Astrocyte (in vitro differentiated cells and primary cell): ENCODE data around the gene BICD1.

Experiments used
- CTCF ChIP-seq: IDR thresholded peaks from 2 replicates; pipeline ENCODE4 v1.5.1; 2011; ENCODE audit warnings: low read depth, mild to moderate bottlenecking, inconsistent platforms, low read length, moderate library complexity; ENCODE audit not compliant: insufficient read depth
- EZH2 ChIP-seq: IDR thresholded peaks from 2 replicates; pipeline ENCODE4 v1.6.1; 2012; ENCODE audit warnings: mild to moderate bottlenecking, low read length, inconsistent platforms; ENCODE audit not compliant: insufficient read depth

- TF ChIP-seq CTCF (no peak), EZH2 (no peak)
Measured at GRCh38 chr12:32307326-32307725, 200.7 kb downstream of the BICD1 start.
